ENCODE measurements around the gene CUTA.
"Not testable (repeated sequence)": the region's sequence is repeated elsewhere in the genome, so short reads cannot be mapped to it uniquely, and the experiment has no call there.

The CUTA gene

DNA sequence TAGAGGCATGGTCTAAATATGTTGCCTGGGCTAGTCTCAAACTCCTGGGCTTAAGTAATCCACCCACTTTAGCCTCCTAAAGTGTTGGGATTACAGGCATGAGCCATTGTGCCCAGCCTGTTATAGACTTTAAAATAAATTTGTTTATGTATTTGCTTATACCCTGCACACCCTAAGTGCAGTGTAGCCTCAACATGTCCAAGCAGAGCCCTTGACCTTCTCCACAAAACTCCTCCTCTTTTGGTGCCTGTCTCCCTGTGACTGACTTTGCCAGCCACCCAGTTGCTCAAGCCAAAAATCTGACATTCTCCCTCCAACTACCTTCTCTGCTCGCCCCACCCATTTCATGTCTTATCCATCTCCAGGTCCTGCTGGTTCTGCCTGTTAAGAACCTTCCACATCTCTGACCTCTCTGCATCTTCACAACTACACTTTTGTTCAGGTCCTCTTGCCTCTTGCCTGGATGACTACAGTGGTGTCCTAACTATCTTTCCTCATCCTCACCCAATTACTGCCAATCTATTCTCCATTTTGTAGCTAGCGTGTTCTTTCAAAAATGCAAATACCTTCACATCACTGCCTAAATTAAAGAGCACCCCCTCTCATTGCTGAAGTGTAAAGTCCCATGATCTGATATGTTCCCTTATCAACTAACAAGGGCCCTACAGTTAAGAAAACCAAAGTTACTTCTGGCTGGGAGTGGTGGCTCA lies 37.5 kb downstream of the CUTA start:
- TF ChIP-seq, protein P1, sequence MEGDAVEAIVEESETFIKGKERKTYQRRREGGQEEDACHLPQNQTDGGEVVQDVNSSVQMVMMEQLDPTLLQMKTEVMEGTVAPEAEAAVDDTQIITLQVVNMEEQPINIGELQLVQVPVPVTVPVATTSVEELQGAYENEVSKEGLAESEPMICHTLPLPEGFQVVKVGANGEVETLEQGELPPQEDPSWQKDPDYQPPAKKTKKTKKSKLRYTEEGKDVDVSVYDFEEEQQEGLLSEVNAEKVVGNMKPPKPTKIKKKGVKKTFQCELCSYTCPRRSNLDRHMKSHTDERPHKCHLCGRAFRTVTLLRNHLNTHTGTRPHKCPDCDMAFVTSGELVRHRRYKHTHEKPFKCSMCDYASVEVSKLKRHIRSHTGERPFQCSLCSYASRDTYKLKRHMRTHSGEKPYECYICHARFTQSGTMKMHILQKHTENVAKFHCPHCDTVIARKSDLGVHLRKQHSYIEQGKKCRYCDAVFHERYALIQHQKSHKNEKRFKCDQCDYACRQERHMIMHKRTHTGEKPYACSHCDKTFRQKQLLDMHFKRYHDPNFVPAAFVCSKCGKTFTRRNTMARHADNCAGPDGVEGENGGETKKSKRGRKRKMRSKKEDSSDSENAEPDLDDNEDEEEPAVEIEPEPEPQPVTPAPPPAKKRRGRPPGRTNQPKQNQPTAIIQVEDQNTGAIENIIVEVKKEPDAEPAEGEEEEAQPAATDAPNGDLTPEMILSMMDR (IDR thresholded peaks at IDR 0.05; ENCODE audit: low read depth, low read length), result no peak
- DNase-seq (ENCODE audit: extremely low read depth, low read depth), result no peak

DNA sequence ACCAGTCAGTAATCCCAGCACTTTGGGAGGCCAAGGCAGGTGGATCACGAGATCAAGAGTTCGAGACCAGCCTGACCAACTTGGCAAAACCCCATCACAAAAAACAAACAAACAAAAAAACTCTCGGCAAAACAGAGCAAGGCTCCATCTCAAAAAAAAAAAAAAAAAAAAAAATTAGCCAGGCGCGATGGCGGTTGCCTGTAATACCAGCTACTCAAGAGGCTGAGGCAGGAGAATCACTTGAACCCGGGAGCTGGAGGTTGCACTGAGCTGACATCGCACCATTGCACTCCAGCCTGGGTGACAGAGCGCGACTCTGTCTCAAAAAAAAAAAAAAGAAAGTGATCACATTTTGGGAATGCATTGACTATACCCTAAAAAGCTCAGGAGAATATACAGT lies 38.7 kb downstream of the CUTA start:
- not testable (repeated sequence) for DNase-seq (ENCODE audit: extremely low read depth, low read depth)

DNA sequence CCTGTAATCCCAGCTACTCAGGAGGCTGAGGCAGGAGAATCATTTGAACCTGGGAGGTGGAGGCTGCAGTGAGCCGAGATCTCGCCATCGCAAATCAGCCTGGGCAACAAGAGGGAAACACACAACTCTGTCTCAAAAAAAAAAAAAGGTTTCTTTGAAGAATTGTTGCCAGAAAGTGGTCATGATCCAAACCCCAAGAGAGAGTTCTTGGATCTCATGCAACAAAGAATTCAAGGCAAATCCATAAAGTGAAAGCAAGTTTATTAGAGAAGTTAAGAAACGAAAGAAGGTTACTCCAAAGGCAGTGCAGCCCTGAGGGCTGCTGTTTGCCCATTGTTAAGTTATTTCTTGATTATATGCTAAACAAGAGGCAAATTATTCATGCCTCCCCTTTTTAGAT lies 40.7 kb downstream of the CUTA start:
- TF ChIP-seq, protein P1 (IDR thresholded peaks at IDR 0.05; ENCODE audit: low read depth, low read length), result no peak
- DNase-seq (ENCODE audit: extremely low read depth, low read depth), result no peak

DNA sequence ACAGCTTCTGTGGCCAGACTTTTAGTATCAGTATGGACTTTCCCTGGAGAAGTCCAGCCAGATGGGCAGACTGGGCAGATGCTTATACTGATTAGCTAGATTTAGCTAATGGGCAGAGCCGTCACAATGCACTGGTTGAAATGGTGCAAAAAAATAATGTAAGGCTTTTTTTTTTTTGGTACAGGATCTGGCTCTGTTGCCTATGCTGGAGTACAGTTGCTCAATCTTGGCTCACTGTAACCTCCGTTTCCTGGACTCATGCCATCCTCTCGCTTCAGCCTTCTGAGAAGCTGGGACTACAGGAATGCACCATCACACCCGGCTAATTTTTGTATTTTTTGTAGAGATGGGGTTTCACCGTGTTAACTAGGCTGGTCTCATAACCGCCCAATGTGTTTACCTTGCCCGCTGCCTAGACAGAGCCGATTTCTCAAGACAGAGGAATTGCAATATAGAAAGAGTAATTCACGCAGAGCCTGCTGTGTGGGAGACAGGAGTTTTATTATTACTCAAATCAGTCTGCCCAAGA lies 42.7 kb downstream of the CUTA start:
- TF ChIP-seq, protein P1 (IDR thresholded peaks at IDR 0.05; ENCODE audit: low read depth, low read length), result no peak
- DNase-seq (ENCODE audit: extremely low read depth, low read depth), result peak; percentile 83

DNA sequence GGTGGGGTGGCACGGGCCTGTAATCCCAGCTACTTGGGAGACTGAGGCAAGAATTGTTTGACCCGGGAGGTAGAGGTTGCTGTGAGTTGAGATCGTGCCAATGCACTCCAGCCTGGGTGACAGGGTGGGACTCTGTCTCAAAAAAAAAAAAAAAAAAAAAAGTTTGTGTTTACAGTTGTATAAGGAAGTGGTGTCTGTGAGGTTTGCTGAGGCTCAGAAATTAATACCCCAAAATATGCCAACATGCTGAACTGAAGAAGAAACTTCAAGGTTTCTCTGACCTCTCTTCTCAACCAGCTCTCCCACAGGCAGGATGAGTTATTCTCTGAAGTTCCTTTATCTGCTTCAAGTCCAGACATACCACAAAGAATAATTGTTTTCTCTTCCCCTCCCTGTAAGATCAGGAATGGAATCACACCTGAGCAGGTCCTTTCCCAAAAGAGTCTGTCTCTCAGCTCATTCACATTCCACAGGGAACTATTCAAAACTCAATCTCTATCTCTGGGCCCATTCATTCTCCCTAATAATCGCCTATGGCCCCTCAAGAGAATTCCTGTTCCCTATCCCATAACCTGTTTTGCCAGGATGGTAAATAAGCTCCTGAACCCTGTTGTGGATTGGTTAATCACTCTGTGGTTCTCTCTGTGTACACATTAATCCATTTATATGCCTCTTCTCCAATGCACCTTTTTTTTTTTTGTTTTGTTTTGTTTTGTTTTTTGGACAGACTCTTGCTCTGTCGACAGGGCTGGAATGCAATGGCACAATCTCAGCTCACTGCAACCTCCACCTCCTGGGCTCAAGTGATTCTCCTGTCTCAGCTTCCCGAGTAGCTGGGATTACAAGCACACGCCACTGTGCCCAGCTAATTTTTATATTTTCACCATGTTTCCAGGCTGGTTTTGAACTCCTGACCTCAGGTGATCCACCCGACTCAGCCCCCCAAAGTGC lies 43.7 kb downstream of the CUTA start:
- TF ChIP-seq, protein P1 (IDR thresholded peaks at IDR 0.05; ENCODE audit: low read depth, low read length), result no peak
- no peak for DNase-seq (ENCODE audit: extremely low read depth, low read depth)

DNA sequence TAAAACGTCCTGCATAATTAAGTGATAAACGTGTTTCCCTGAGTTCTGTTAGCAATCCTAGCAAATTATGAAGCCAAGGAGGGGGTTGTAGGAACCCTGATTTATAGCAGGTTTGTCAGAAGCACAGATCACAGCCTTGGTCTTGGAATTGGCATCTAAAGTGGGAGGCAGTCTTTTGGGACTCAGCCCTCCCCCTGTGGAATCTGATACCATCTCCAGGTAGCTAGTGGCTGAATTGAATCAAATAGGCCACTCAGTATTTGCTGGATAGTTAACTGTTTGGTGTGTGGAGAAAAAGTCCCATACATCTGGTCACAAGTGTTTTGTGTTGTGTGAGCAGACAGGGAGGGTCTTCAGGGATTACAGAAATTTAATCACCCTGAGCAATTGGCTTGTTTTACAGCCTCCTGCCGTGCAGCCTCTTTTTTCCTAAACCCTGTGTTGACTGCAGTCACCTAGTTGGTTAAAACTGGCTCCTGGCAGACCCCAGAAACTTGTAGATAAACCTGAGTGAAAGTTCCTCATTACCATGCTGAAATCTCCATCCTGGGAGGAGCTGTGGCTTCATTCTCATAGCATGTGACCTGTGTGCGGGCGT lies 45.3 kb downstream of the CUTA start:
- DNase-seq (ENCODE audit: extremely low read depth, low read depth), result no peak
- TF ChIP-seq, protein P1 (IDR thresholded peaks at IDR 0.05; ENCODE audit: low read depth, low read length), result no peak

DNA sequence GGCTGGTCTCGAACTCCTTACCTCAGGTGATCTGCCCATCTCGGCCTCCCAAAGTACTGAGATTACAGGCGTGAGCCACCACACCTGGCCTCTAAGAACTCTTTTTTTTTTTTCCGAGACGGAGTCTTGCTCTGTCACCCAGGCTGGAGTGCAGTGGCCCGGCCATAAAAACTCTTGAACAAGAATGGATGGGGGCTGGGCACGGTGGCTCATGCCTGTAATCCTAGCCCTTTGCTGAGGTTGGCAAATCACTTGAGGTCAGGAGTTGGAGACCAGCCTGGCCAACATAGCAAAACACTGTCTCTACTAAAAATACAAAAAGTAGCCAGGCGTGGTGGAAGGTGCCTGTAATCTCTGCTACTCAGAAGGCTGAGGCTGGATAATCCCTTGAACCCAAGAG lies 46.0 kb downstream of the CUTA start:
- DNase-seq (ENCODE audit: extremely low read depth, low read depth), result not testable (repeated sequence)

DNA sequence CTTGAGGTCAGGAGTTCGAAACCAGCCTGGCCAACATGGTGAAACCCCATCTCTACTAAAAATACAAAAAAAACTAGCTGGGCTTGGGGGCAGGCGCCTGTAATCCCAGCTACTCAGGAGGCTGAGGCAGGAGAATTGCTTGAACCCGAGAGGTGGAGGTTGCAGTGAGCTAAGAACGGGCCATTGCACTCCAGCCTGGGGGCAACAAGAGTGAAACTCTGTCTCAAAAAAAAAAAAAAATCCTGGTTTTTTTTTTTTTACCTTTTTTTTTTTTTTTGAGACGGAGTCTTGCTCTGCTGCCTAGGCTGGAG lies 50.2 kb downstream of the CUTA start:
- not testable (repeated sequence) for DNase-seq (ENCODE audit: extremely low read depth, low read depth)

Data from AG09319 (cell line).